Peyer's patch (tissue), 4 donors: ENCODE measurements around the gene ANKRD44. TPM values are rescaled to one million over a fixed set of nuclear protein-coding genes. Genes with fewer than 3 reads are reported as not detected.
A peak's percentile ranks its signal among the peaks of the same experiment; 100 is the strongest.
"Not testable (repeated sequence)": the region's sequence is repeated elsewhere in the genome, so short reads cannot be mapped to it uniquely, and the experiment has no call there.

Experiments used
- DNase-seq, 3 donors: peaks; one replicate each; pipeline ENCODE4 v3.0.0-alpha.2; 2017 to 2019
- H3K27ac ChIP-seq, 4 donors: fragments of 200-600 bp; sonication (generic); one replicate each; pipeline ENCODE4 v1.5.1; 2016 to 2019
- H3K27me3 ChIP-seq, 2 donors: fragments of 200-600 bp; sonication (generic); one replicate each; pipeline ENCODE4 v1.5.1; 2019
- H3K36me3 ChIP-seq, 3 donors: fragments of 200-600 bp; sonication (generic); one replicate each; pipeline ENCODE4 v1.5.1; 2016 to 2019
- H3K4me1 ChIP-seq, 4 donors: fragments of 200-600 bp; sonication (generic); one replicate each; pipeline ENCODE4 v1.5.1; 2016 to 2019
- H3K4me3 ChIP-seq, 4 donors: fragments of 200-600 bp; sonication (generic); 1 replicate in 3 of 4; 2 replicates in 1 of 4; pipeline ENCODE4 v1.5.1; 2016 to 2019; ENCODE audit warnings: mild to moderate bottlenecking in 1 of 4
- H3K9me3 ChIP-seq, 4 donors: fragments of 200-600 bp; sonication (generic); one replicate each; pipeline ENCODE4 v1.5.1; 2016 to 2019; ENCODE audit warnings: mild to moderate bottlenecking in 1 of 4
- CTCF ChIP-seq, 6 experiments: fragments of 450-650 bp in 4 of 6; fragments of 200-600 bp in 2 of 6; sonication (generic) in 1 of 6; IDR thresholded peaks; one replicate each; pipeline ENCODE4 v1.5.1; 2017 to 2019; ENCODE audit warnings: antibody characterized with exemption in 6 of 6, mild to moderate bottlenecking in 3 of 6, moderate library complexity in 1 of 6
- POLR2A ChIP-seq, 2 donors: fragments of 450-650 bp; IDR thresholded peaks; one replicate each; pipeline ENCODE4 v1.5.1; 2017; ENCODE audit warnings: antibody characterized with exemption in 2 of 2, mild to moderate bottlenecking in 2 of 2, moderate library complexity in 2 of 2
- total RNA-seq, 4 donors: library from RNA; depleted of rRNA; stranded (reverse); fragments of >200 nt; gene quantifications; one replicate each; pipeline ENCODE4 v1.1.0, GENCODE V29; 2016

ANKRD44 gene
- total RNA-seq, 4 donors from 2014 or later: 24.8 to 215 (median 32.0) TPM

- Histone ChIP-seq H3K4me1 (no peaks in the 10 kb centered on the region), H3K27me3 (no peaks in the 10 kb centered on the region), H3K9me3 (no peaks in the 10 kb centered on the region), H3K4me3 (no peak overlapping the region), H3K36me3 (no peaks in the 10 kb centered on the region), H3K27ac (no peak overlapping the region)
- DNase-seq: peak in 1 of 3 donors; percentile 66
- no peak for TF ChIP-seq POLR2A (IDR thresholded peaks at IDR 0.05)
- no peak for TF ChIP-seq CTCF (IDR thresholded peaks at IDR 0.05)
These were observed 43.6 kb upstream of the ANKRD44 start for GRCh38 chr2:197354169-197354558.

GRCh38 chr2:197353393-197354168, 43.0 kb upstream of the ANKRD44 start:
- Histone ChIP-seq H3K4me1 (peaks cover 0 to 3% (median 0%) of the 10 kb centered on the region in 4 donors), H3K27ac (no peak overlapping the region), H3K27me3 (no peaks in the 10 kb centered on the region), H3K9me3 (no peaks in the 10 kb centered on the region), H3K4me3 (no peak overlapping the region), H3K36me3 (no peaks in the 10 kb centered on the region)
- DNase-seq: no peak
- TF ChIP-seq POLR2A (IDR thresholded peaks at IDR 0.05): no peak

GRCh38 chr2:197349699-197350098, 39.1 kb upstream of the ANKRD44 start:
- DNase-seq: no peak
- Histone ChIP-seq H3K4me3 (no peak overlapping the region), H3K27ac (peak overlapping the region in 1 of 4 donors; percentile 19), H3K36me3 (no peaks in the 10 kb centered on the region), H3K9me3 (no peaks in the 10 kb centered on the region), H3K27me3 (no peaks in the 10 kb centered on the region), H3K4me1 (peaks cover 0 to 3% (median 0%) of the 10 kb centered on the region in 4 donors)
- TF ChIP-seq POLR2A (IDR thresholded peaks at IDR 0.05): no peak
- no peak for TF ChIP-seq CTCF (IDR thresholded peaks at IDR 0.05)

GRCh38 chr2:197348721-197349360, 38.3 kb upstream of the ANKRD44 start:
- Histone ChIP-seq H3K27me3 (no peaks in the 10 kb centered on the region), H3K9me3 (no peaks in the 10 kb centered on the region), H3K36me3 (no peaks in the 10 kb centered on the region), H3K4me1 (peaks cover 0 to 3% (median 0%) of the 10 kb centered on the region in 4 donors), H3K4me3 (no peak overlapping the region), H3K27ac (no peak overlapping the region)
- no peak for TF ChIP-seq CTCF (IDR thresholded peaks at IDR 0.05)
- no peak for TF ChIP-seq POLR2A (IDR thresholded peaks at IDR 0.05)
- DNase-seq: no peak

- no peak for DNase-seq
- H3K4me1 ChIP-seq: peaks cover 0 to 3% (median 0%) of the 10 kb centered on the region in 4 donors
- no peak for TF ChIP-seq CTCF (IDR thresholded peaks at IDR 0.05)
- no peak for TF ChIP-seq POLR2A (IDR thresholded peaks at IDR 0.05)
- no peaks in the 10 kb centered on the region for H3K27me3 ChIP-seq
- H3K36me3 ChIP-seq: no peaks in the 10 kb centered on the region
- no peaks in the 10 kb centered on the region for H3K9me3 ChIP-seq
- H3K27ac ChIP-seq: no peak overlapping the region
- no peak overlapping the region for H3K4me3 ChIP-seq
These were observed 35.3 kb upstream of the ANKRD44 start for GRCh38 chr2:197345846-197346370.

- not testable (repeated sequence) for H3K4me3 ChIP-seq, H3K4me1 ChIP-seq, H3K9me3 ChIP-seq, H3K36me3 ChIP-seq, DNase-seq, H3K27me3 ChIP-seq, H3K27ac ChIP-seq
These were observed 33.4 kb upstream of the ANKRD44 start for GRCh38 chr2:197343968-197344367.
